Measurements from ENCODE around the gene LYPD6B.

DNA sequence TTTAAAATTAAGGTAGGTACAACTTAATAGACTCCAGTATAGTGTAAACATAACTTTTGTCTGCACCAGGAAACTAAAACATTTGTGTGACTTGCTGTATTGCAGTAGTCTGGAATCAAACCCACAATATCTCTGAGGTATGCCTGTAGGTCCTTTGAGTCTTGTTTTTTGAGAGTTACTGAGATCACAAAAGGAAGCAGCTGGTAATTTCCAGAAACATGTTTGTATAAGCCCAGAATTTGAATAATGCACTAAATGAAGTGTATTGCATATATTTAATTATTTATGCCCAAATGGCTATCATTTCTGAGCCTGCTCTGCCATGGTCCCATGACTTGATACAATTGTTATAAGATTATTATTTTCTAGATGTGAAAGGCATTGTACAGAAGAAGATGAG is 148.6 kb downstream of the LYPD6B start:
- TF ChIP-seq TEAD4 (IDR thresholded peaks at IDR 0.05) (no peak), FOXM1 (IDR thresholded peaks at IDR 0.05; ENCODE audit: borderline replicate concordance, low read depth) (no peak), CEBPB (IDR thresholded peaks at IDR 0.05) (no peak), CREB1 (IDR thresholded peaks at IDR 0.05; ENCODE audit: low read depth) (no peak), EP300 (IDR thresholded peaks at IDR 0.05; ENCODE audit: borderline replicate concordance) (no peak), EGR1 (IDR thresholded peaks at IDR 0.05) (no peak), YY1 (IDR thresholded peaks at IDR 0.05; ENCODE audit: low read depth) (no peak), RAD21 (IDR thresholded peaks at IDR 0.05; ENCODE audit: low read depth) (no peak), TAF1 (IDR thresholded peaks at IDR 0.05; ENCODE audit: low read depth) (no peak), ZBTB7A (IDR thresholded peaks at IDR 0.05; ENCODE audit: low read depth) (no peak)
- TF ChIP-seq, protein P1, sequence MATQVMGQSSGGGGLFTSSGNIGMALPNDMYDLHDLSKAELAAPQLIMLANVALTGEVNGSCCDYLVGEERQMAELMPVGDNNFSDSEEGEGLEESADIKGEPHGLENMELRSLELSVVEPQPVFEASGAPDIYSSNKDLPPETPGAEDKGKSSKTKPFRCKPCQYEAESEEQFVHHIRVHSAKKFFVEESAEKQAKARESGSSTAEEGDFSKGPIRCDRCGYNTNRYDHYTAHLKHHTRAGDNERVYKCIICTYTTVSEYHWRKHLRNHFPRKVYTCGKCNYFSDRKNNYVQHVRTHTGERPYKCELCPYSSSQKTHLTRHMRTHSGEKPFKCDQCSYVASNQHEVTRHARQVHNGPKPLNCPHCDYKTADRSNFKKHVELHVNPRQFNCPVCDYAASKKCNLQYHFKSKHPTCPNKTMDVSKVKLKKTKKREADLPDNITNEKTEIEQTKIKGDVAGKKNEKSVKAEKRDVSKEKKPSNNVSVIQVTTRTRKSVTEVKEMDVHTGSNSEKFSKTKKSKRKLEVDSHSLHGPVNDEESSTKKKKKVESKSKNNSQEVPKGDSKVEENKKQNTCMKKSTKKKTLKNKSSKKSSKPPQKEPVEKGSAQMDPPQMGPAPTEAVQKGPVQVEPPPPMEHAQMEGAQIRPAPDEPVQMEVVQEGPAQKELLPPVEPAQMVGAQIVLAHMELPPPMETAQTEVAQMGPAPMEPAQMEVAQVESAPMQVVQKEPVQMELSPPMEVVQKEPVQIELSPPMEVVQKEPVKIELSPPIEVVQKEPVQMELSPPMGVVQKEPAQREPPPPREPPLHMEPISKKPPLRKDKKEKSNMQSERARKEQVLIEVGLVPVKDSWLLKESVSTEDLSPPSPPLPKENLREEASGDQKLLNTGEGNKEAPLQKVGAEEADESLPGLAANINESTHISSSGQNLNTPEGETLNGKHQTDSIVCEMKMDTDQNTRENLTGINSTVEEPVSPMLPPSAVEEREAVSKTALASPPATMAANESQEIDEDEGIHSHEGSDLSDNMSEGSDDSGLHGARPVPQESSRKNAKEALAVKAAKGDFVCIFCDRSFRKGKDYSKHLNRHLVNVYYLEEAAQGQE (IDR thresholded peaks at IDR 0.05; ENCODE audit: low read depth), result no peak
- TF ChIP-seq, protein P2, sequence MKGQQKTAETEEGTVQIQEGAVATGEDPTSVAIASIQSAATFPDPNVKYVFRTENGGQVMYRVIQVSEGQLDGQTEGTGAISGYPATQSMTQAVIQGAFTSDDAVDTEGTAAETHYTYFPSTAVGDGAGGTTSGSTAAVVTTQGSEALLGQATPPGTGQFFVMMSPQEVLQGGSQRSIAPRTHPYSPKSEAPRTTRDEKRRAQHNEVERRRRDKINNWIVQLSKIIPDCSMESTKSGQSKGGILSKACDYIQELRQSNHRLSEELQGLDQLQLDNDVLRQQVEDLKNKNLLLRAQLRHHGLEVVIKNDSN (IDR thresholded peaks at IDR 0.05), result no peak
- TF ChIP-seq, protein P3, sequence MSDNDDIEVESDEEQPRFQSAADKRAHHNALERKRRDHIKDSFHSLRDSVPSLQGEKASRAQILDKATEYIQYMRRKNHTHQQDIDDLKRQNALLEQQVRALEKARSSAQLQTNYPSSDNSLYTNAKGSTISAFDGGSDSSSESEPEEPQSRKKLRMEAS (IDR thresholded peaks at IDR 0.05), result no peak

Measured in Ishikawa (cell line).